Gastrocnemius medialis (tissue), 4 donors: ENCODE measurements around the gene VWA1.
"Not testable (repeated sequence)": the region's sequence is repeated elsewhere in the genome, so short reads cannot be mapped to it uniquely, and the experiment has no call there.

Experiments
- CTCF ChIP-seq, 5 experiments: fragments of 450-650 bp in 3 of 5; fragments of 200-600 bp in 2 of 5; sonication (generic) in 2 of 5; IDR thresholded peaks in 4 of 5; conservative IDR thresholded peaks in 1 of 5; 1 replicate in 4 of 5; 2 replicates in 1 of 5; pipeline ENCODE4 v1.5.1; 2016 to 2019; ENCODE audit warnings: antibody characterized with exemption in 5 of 5, mild to moderate bottlenecking in 3 of 5, moderate library complexity in 3 of 5
- POLR2A ChIP-seq, 2 donors: fragments of 450-650 bp; IDR thresholded peaks; one replicate each; pipeline ENCODE4 v1.6.1; 2017; ENCODE audit warnings: antibody characterized with exemption in 2 of 2, mild to moderate bottlenecking in 2 of 2, moderate library complexity in 2 of 2

GRCh38 chr1:1455934-1456333, 20.4 kb downstream of the VWA1 start:
- TF ChIP-seq CTCF (IDR thresholded peaks at IDR 0.05 in 4 of 5, conservative IDR thresholded peaks at IDR 0.05 in 1 of 5); POLR2A (IDR thresholded peaks at IDR 0.05): not testable (repeated sequence)
